AG04449 (cell line): Measurements from ENCODE around the gene DENND4A.
"Not testable (repeated sequence)": the region's sequence is repeated elsewhere in the genome, so short reads cannot be mapped to it uniquely, and the experiment has no call there.

Experiments used
- CTCF ChIA-PET: fragments of 350-600 bp; formaldehyde crosslinking; extraction: SDS; loops from one replicate; lab custom pipeline; 2021; ENCODE audit warnings: antibody characterized with exemption; lab: Yijun Ruan, JAX
- POLR2A ChIA-PET: fragments of 400-600, 350-600 bp; formaldehyde crosslinking; extraction: SDS; loops from one replicate; lab custom pipeline; 2020; ENCODE audit warnings: antibody characterized with exemption, inconsistent platforms; lab: Yijun Ruan, JAX
- DNase-seq: peaks from one replicate; pipeline ENCODE4 v3.0.0-alpha.2; 2010; ENCODE audit warnings: low read depth, low spot score
- H3K4me3 ChIP-seq: 2 replicates; pipeline ENCODE4 v1.5.1; 2011; ENCODE audit warnings: low read depth, mild to moderate bottlenecking, control low read depth, low read length
- CTCF ChIP-seq: IDR thresholded peaks from one replicate; pipeline ENCODE4 v1.5.1; 2011; ENCODE audit warnings: mild to moderate bottlenecking, moderate library complexity, low read length, control low read depth, inconsistent platforms; ENCODE audit not compliant: insufficient read depth; ENCODE audit errors: missing control alignments

DENND4A gene

GRCh38 chr15:65812916-65813315 is 20.8 kb upstream of the DENND4A start:
- POLR2A ChIA-PET = no interaction called here
- CTCF ChIA-PET = interaction anchor here (1.1 to 1.9 kb wide), 5 partner anchors 9 to 56 kb away, joined by 3 to 6 read pairs (median 4); partner anchors contain the start of gene RAB11A
- TF ChIP-seq CTCF = no peak
- no peak overlapping the region for H3K4me3 ChIP-seq
- DNase-seq = no peak

GRCh38 chr15:65812467-65812866 is 20.4 kb upstream of the DENND4A start:
- no peak for DNase-seq
- H3K4me3 ChIP-seq = no peak overlapping the region
- ChIA-PET POLR2A (no interaction called here), CTCF (interaction anchor here (1.2 to 1.9 kb wide), 2 partner anchors 12 kb away, joined by 4 to 6 read pairs; no protein-coding TSS in a partner anchor)
- TF ChIP-seq CTCF = no peak

- POLR2A ChIA-PET = no interaction called here
- no peak for DNase-seq
Measured at GRCh38 chr15:65811835-65812234, 19.7 kb upstream of the DENND4A start.

GRCh38 chr15:65811011-65811733 is 19.1 kb upstream of the DENND4A start:
- POLR2A ChIA-PET, H3K4me3 ChIP-seq, DNase-seq: not testable (repeated sequence)
- CTCF ChIA-PET = interaction anchor here (1.3 to 1.6 kb wide), 2 partner anchors 13 to 15 kb away, joined by 3 to 7 read pairs; no protein-coding TSS in a partner anchor

More at GRCh38 chr15:65811835-65812234, 19.7 kb upstream of the DENND4A start:
- CTCF ChIA-PET = interaction anchor here (1.2 to 1.3 kb wide), 2 partner anchors 11 to 13 kb away, joined by 4 to 7 read pairs; no protein-coding TSS in a partner anchor
- no peak overlapping the region for H3K4me3 ChIP-seq
- TF ChIP-seq CTCF = no peak

- POLR2A ChIA-PET = no interaction called here
Measured at GRCh38 chr15:65806397-65806796, 14.3 kb upstream of the DENND4A start.

GRCh38 chr15:65805019-65805745 is 13.1 kb upstream of the DENND4A start:
- no peak for DNase-seq
- no peak for TF ChIP-seq CTCF
- ChIA-PET CTCF (interaction anchor here (0.7 to 1.5 kb wide), 6 partner anchors 13 to 139 kb away, joined by 3 to 5 read pairs (median 3); partner anchors contain the start of gene DENND4A), POLR2A (no interaction called here)
- H3K4me3 ChIP-seq = no peak overlapping the region

More at GRCh38 chr15:65806397-65806796, 14.3 kb upstream of the DENND4A start:
- no peak for TF ChIP-seq CTCF
- DNase-seq = no peak
- CTCF ChIA-PET = no interaction called here
- H3K4me3 ChIP-seq = no peak overlapping the region
